HCT116 (cell line): ENCODE measurements around the gene IFITM10. TPM values are rescaled to one million over a fixed set of nuclear protein-coding genes. Genes with fewer than 3 reads are reported as not detected.

Source experiments
- ATAC-seq: fragments of 200-7000 bp; cut with Tn5 transposase; 2 replicates; pipeline ENCODE4 v1.9.1; 2020; ENCODE audit warnings: mild to moderate bottlenecking, moderate library complexity
- BruUV-seq: library from RNA; stranded (reverse); fragments of 400-500 nt; replicated peaks from 2 replicates; lab custom pipeline; 2021; lab: Mats Ljungman, UMichigan
- CTCF ChIA-PET: fragments of 300-600 bp; sonication (Branson Sonifier 250); formaldehyde crosslinking; loops from one replicate; lab custom pipeline; 2021; ENCODE audit warnings: antibody characterized with exemption; lab: Charles Lee
- POLR2A ChIA-PET: fragments of 300-600, 350-600 bp; sonication (Branson Sonifier 250); formaldehyde crosslinking; loops from one replicate; lab custom pipeline; 2021; ENCODE audit warnings: antibody characterized with exemption; lab: Charles Lee
- RAD21 ChIA-PET, 2 experiments: fragments of 300-600 bp; sonication (Branson Sonifier 250); formaldehyde crosslinking; loops; one replicate each; lab custom pipeline; 2023; ENCODE audit warnings: low total read pairs in 2 of 2; ENCODE audit not compliant: uncharacterized antibody in 2 of 2, unreplicated experiment in 2 of 2, low non-redundant PET in 1 of 2; lab: Charles Lee
- DNase-seq: peaks from one replicate; pipeline ENCODE4 v3.0.0-alpha.2; 2010; ENCODE audit warnings: low read depth, low spot score
- H2AFZ ChIP-seq: fragments of 200-600 bp; shearing (Covaris generic), sonication (generic); 2 replicates; pipeline ENCODE4 v1.6.1; 2017; ENCODE audit warnings: low read depth, mixed run types, mixed read lengths, antibody characterized with exemption, low read length; ENCODE audit not compliant: poor library complexity, severe bottlenecking
- H3K27ac ChIP-seq: 2 replicates; pipeline ENCODE4 v1.5.1; 2012; ENCODE audit warnings: low read depth, low read length
- H3K27me3 ChIP-seq: fragments of 200-600 bp; sonication (generic); 2 replicates; pipeline ENCODE4 v1.6.1; 2016; ENCODE audit warnings: mixed run types, low read length, mixed read lengths; ENCODE audit not compliant: insufficient read depth
- H3K36me3 ChIP-seq, 2 experiments: fragments of 200-500 bp in 1 of 2; fragments of 200-600 bp in 1 of 2; sonication (Bioruptor generic) in 1 of 2; sonication (generic) in 1 of 2; 2 replicates each; pipeline versions ENCODE4 v1.5.1 to v1.6.1; 2014 to 2016; ENCODE audit warnings: low read length in 2 of 2, inconsistent platforms in 1 of 2, mixed read lengths in 1 of 2, mixed run types in 1 of 2; ENCODE audit not compliant: insufficient read depth in 2 of 2, control insufficient read depth in 1 of 2
- H3K4me1 ChIP-seq, 2 experiments: fragments of 200-600 bp in 1 of 2; sonication (generic) in 1 of 2; 2 replicates each; pipeline versions ENCODE4 v1.5.1 to v1.6.1; 2012 to 2017; ENCODE audit warnings: low read length in 2 of 2, inconsistent platforms in 1 of 2, mild to moderate bottlenecking in 1 of 2, mixed read lengths in 1 of 2, mixed run types in 1 of 2, moderate library complexity in 1 of 2; ENCODE audit not compliant: insufficient read depth in 2 of 2, control insufficient read depth in 1 of 2
- H3K4me2 ChIP-seq: fragments of 200-600 bp; sonication (generic); 2 replicates; pipeline ENCODE4 v1.6.1; 2017; ENCODE audit warnings: mixed run types, low read length, mixed read lengths
- H3K4me3 ChIP-seq, 2 experiments: fragments of 200-600 bp in 1 of 2; sonication (generic) in 1 of 2; replicated peaks in 1 of 2; 2 replicates each; pipeline ENCODE4 v1.5.1; 2011 to 2016; ENCODE audit warnings: low read length in 2 of 2, control low read depth in 1 of 2, low read depth in 1 of 2, mild to moderate bottlenecking in 1 of 2, mixed read lengths in 1 of 2, mixed run types in 1 of 2
- H3K79me2 ChIP-seq: fragments of 200-600 bp; sonication (generic); 2 replicates; pipeline ENCODE4 v1.6.1; 2017; ENCODE audit warnings: mild to moderate bottlenecking, mixed run types, low read length, moderate library complexity, mixed read lengths; ENCODE audit not compliant: insufficient read depth
- H3K9ac ChIP-seq: fragments of 200-600 bp; sonication (generic); 2 replicates; pipeline ENCODE4 v1.6.1; 2016; ENCODE audit warnings: low read length, mixed read lengths
- H3K9me2 ChIP-seq: fragments of 200-600 bp; sonication (generic), shearing (Covaris generic); 2 replicates; pipeline ENCODE4 v1.6.1; 2017; ENCODE audit warnings: mixed run types, mild to moderate bottlenecking, moderate library complexity; ENCODE audit not compliant: insufficient read depth
- H3K9me3 ChIP-seq, 2 experiments: fragments of 200-500 bp in 1 of 2; fragments of 200-600 bp in 1 of 2; sonication (Bioruptor generic) in 1 of 2; sonication (generic) in 1 of 2; 2 replicates each; pipeline ENCODE4 v1.6.1; 2014 to 2017; ENCODE audit warnings: low read length in 2 of 2, mixed read lengths in 2 of 2, inconsistent platforms in 1 of 2, low read depth in 1 of 2, mild to moderate bottlenecking in 1 of 2, mixed run types in 1 of 2, moderate library complexity in 1 of 2; ENCODE audit not compliant: control insufficient read depth in 1 of 2, insufficient read depth in 1 of 2
- H4K20me1 ChIP-seq: fragments of 200-600 bp; sonication (generic), shearing (Covaris generic); 2 replicates; pipeline ENCODE4 v1.6.1; 2017; ENCODE audit warnings: mixed run types, mild to moderate bottlenecking, moderate library complexity; ENCODE audit not compliant: insufficient read depth
- ATF3 ChIP-seq: IDR thresholded peaks from 2 replicates; pipeline ENCODE4 v1.6.1; 2012
- CTCF ChIP-seq, 3 experiments: fragments of 200-600 bp in 1 of 3; sonication (generic) in 1 of 3; IDR thresholded peaks in 2 of 3; conservative IDR thresholded peaks in 1 of 3; 2 replicates each; pipeline ENCODE4 v1.5.1; 2012 to 2017; ENCODE audit warnings: low read depth in 2 of 3, low read length in 2 of 3, antibody characterized with exemption in 1 of 3, borderline replicate concordance in 1 of 3, control low read depth in 1 of 3, mild to moderate bottlenecking in 1 of 3, mixed read lengths in 1 of 3, mixed run types in 1 of 3, moderate library complexity in 1 of 3; ENCODE audit not compliant: insufficient read depth in 1 of 3
- EGR1 ChIP-seq: IDR thresholded peaks from 2 replicates; pipeline ENCODE4 v1.6.1; 2012; ENCODE audit warnings: low read depth
- ELF1 ChIP-seq: IDR thresholded peaks from 2 replicates; pipeline ENCODE4 v1.6.1; 2012; ENCODE audit warnings: low read depth, borderline replicate concordance
- EZH2 ChIP-seq: fragments of 200-600 bp; sonication (generic); IDR thresholded peaks from 2 replicates; pipeline ENCODE4 v1.6.1; 2017; ENCODE audit warnings: antibody characterized with exemption, mixed run types
- EZH2phosphoT487 ChIP-seq: fragments of 200-600 bp; IDR thresholded peaks from 2 replicates; pipeline ENCODE4 v1.6.1; 2018; ENCODE audit warnings: antibody characterized with exemption, borderline replicate concordance
- FOSL1 ChIP-seq: IDR thresholded peaks from 2 replicates; pipeline ENCODE4 v1.6.1; 2012; ENCODE audit warnings: low read depth
- JUND ChIP-seq: IDR thresholded peaks from 2 replicates; pipeline ENCODE4 v1.6.1; 2012
- MAX ChIP-seq: IDR thresholded peaks from 2 replicates; pipeline ENCODE4 v1.6.1; 2012
- POLR2A ChIP-seq: IDR thresholded peaks from 2 replicates; pipeline ENCODE4 v1.7.0; 2011; ENCODE audit warnings: borderline replicate concordance; ENCODE audit not compliant: insufficient read depth, insufficient read length; ENCODE audit errors: extremely low read depth
- RAD21 ChIP-seq: IDR thresholded peaks from 2 replicates; pipeline ENCODE4 v1.6.1; 2012; ENCODE audit warnings: low read depth, mild to moderate bottlenecking
- REST ChIP-seq: IDR thresholded peaks from 2 replicates; pipeline ENCODE4 v1.6.1; 2012; ENCODE audit warnings: low read depth
- SIN3A ChIP-seq: IDR thresholded peaks from 2 replicates; pipeline ENCODE4 v1.6.1; 2012; ENCODE audit warnings: low read depth
- SRF ChIP-seq: IDR thresholded peaks from 2 replicates; pipeline ENCODE4 v1.6.1; 2012; ENCODE audit warnings: low read depth
- ZBTB33 ChIP-seq: IDR thresholded peaks from 2 replicates; pipeline ENCODE4 v1.6.1; 2011; ENCODE audit warnings: mild to moderate bottlenecking, low read length, moderate library complexity; ENCODE audit not compliant: insufficient replicate concordance; ENCODE audit errors: extremely low read depth
- ZFX ChIP-seq: fragments of 450-650 bp; IDR thresholded peaks from 2 replicates; pipeline ENCODE4 v1.6.1; 2017
- intact Hi-C: fragments of 100-400 bp; cut with micrococcal nuclease; formaldehyde crosslinking; loops from 2 replicates; pipeline ENCODE4 v1.10.0; 2022
- total RNA-seq: library from RNA; stranded (reverse); gene quantifications from one replicate; pipeline ENCODE4 v1.2.1, GENCODE V29; 2021; ENCODE audit not compliant: unreplicated experiment

The IFITM10 gene
- total RNA-seq, 1 experiment from 2014 or later = 1.9 TPM

GRCh38 chr11:1778141-1778911, 27.9 kb upstream of the IFITM10 start:
- H3K9ac ChIP-seq = no peak overlapping the region
- no peak overlapping the region for H3K27ac ChIP-seq
- H3K79me2 ChIP-seq = no peaks in the 10 kb centered on the region
- H3K27me3 ChIP-seq = no peaks in the 10 kb centered on the region
- DNase-seq (no peak), ATAC-seq (peak; percentile 53)
- H3K4me3 ChIP-seq = no peak overlapping the region
- ChIA-PET RAD21 (no interaction called here), POLR2A (no interaction called here), CTCF (no interaction called here)
- no peaks in the 10 kb centered on the region for H4K20me1 ChIP-seq
- TF ChIP-seq RAD21 = no peak
- TF ChIP-seq ZBTB33 = no peak
- TF ChIP-seq SIN3A = no peak
- TF ChIP-seq REST = no peak
- no peak for TF ChIP-seq EGR1
- TF ChIP-seq CTCF (IDR thresholded peaks at IDR 0.05 in 2 of 3, conservative IDR thresholded peaks at IDR 0.05 in 1 of 3; ENCODE audit: borderline replicate concordance in 1 of 3, insufficient read depth in 1 of 3, low read depth in 2 of 3, low read length in 2 of 3) = no peak
- TF ChIP-seq FOSL1 = no peak
- TF ChIP-seq ELF1 = no peak
- TF ChIP-seq SRF = no peak
- TF ChIP-seq POLR2A = no peak
- no peak for TF ChIP-seq EZH2
- TF ChIP-seq MAX = no peak
- no peak for TF ChIP-seq ZFX
- TF ChIP-seq JUND = no peak
- TF ChIP-seq EZH2phosphoT487 = no peak
- TF ChIP-seq ATF3 = no peak
- H2AFZ ChIP-seq = no peak overlapping the region
- H3K36me3 ChIP-seq = no peaks in the 10 kb centered on the region
- H3K4me1 ChIP-seq = peaks cover 8 to 20% of the 10 kb centered on the region in 2 experiments
- H3K9me3 ChIP-seq = no peaks in the 10 kb centered on the region
- H3K4me2 ChIP-seq = peak overlapping the region; percentile 62
- intact Hi-C loops = no loop called here
- no TSS peak for BruUV-seq
- no peaks in the 10 kb centered on the region for H3K9me2 ChIP-seq
